ENCODE data around the gene HOXB9. TPM values are rescaled to one million over a fixed set of nuclear protein-coding genes. Genes with fewer than 3 reads are reported as not detected.

The HOXB9 gene
- total RNA-seq, 2 experiments from 2014 or later: not detected

DNA sequence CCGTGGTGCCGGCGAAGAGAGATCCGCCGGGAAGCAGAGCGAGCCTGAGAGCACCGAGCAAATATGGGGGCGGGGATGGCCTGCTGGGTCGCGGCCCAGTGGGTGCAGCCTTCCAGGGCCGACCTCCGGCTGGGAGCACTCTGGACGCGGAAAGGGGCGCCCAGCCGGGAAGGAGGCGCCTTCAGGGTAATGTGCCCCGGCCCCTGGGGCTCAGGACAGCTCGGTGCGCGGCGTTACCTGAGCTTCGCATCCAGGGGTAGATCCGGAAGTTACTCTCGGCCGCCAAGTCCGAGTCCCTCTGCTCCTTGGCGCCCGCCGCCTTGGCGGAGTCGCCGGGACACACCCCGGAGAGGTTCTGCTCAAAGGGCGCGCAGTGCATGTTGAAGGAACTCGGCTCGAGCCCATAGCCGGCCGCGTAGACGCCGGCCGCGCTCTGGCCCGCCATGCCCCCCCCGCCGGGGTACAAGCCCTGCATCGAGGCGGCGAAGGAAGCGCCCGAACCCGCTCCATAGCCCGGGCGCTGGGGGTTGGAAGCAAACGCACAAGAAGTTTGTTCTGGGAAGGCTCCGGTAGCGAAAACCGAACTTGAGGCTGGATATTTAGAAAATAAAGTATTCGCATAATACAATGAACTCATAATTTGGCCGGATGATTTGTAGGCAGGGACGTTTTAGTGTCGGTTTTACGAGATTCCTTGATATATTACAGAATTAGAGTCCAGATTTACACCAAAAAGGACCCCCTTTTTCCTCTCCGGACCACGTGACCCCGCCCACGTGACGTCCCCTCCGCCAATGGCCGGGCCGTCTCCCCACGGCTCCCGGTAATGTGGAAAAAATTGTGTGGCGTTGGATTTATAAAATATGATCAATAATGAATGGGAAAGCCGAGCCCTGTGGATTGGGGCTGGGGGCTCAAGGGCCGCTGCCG is 15.6 kb downstream of the HOXB9 start, which contains the start of gene HOXB7:
Gene HOXB7, minus strand, starts transcription at position 736 of the 930 bp plus-strand sequence. Its CDS starts 99 bp downstream, at position 637.
- H3K4me1 ChIP-seq (ENCODE audit: insufficient read depth, low read length, poor library complexity, severe bottlenecking): peaks cover 31% of the 10 kb centered on the region
- intact Hi-C loops (cut with micrococcal nuclease; ENCODE audit: unreplicated experiment): no loop called here
- H3K79me2 ChIP-seq (ENCODE audit: insufficient read depth, low read depth, low read length): no peaks in the 10 kb centered on the region
- ChIA-PET CTCF (ENCODE audit: unreplicated experiment) (interaction anchor here (0.6 to 1.0 kb wide), 2 partner anchors 173 to 256 kb away, joined by 6 read pairs; no protein-coding TSS in a partner anchor), POLR2A (interaction anchor here (0.6 to 0.7 kb wide), 2 partner anchors 11 to 290 kb away, joined by 3 to 4 read pairs; no protein-coding TSS in a partner anchor)
- no peaks in the 10 kb centered on the region for H3K9me2 ChIP-seq (ENCODE audit: insufficient read depth, low read length)
- peak; percentile 79 for DNase-seq (ENCODE audit: low spot score)
- peak within 1 kb of the TSS; percentile 73 for H3K4me2 ChIP-seq (ENCODE audit: low read length)
- TF ChIP-seq, protein P1, sequence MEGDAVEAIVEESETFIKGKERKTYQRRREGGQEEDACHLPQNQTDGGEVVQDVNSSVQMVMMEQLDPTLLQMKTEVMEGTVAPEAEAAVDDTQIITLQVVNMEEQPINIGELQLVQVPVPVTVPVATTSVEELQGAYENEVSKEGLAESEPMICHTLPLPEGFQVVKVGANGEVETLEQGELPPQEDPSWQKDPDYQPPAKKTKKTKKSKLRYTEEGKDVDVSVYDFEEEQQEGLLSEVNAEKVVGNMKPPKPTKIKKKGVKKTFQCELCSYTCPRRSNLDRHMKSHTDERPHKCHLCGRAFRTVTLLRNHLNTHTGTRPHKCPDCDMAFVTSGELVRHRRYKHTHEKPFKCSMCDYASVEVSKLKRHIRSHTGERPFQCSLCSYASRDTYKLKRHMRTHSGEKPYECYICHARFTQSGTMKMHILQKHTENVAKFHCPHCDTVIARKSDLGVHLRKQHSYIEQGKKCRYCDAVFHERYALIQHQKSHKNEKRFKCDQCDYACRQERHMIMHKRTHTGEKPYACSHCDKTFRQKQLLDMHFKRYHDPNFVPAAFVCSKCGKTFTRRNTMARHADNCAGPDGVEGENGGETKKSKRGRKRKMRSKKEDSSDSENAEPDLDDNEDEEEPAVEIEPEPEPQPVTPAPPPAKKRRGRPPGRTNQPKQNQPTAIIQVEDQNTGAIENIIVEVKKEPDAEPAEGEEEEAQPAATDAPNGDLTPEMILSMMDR (conservative IDR thresholded peaks at IDR 0.05; ENCODE audit: low read length): no peak
- no peak for TF ChIP-seq EZH2phosphoT487 (IDR thresholded peaks at IDR 0.05; ENCODE audit: borderline replicate concordance, low read depth, low read length)
- H3K27ac ChIP-seq (ENCODE audit: low read depth, low read length, poor library complexity, severe bottlenecking): peak within 1 kb of the TSS; percentile 32
- H3K36me3 ChIP-seq (ENCODE audit: insufficient read depth, low read length): no peaks in the 10 kb centered on the region
- no peaks in the 10 kb centered on the region for H4K20me1 ChIP-seq (ENCODE audit: insufficient read depth, low read length)
- BruUV-seq (replicated peaks): TSS peak; percentile 79
- peak within 1 kb of the TSS; percentile 72 for H3K4me3 ChIP-seq (ENCODE audit: low read depth, low read length, poor library complexity, severe bottlenecking)
- H3K9me3 ChIP-seq (ENCODE audit: low read length): no peaks in the 10 kb centered on the region
- peak within 1 kb of the TSS; percentile 96 for H2AFZ ChIP-seq (ENCODE audit: low read length)

GRCh38 chr17:48609759-48610281 is 16.3 kb downstream of the HOXB9 start:
- Histone ChIP-seq H3K9me3 (ENCODE audit: low read length) (no peaks in the 10 kb centered on the region), H4K20me1 (ENCODE audit: insufficient read depth, low read length) (no peaks in the 10 kb centered on the region), H3K9me2 (ENCODE audit: insufficient read depth, low read length) (no peaks in the 10 kb centered on the region), H3K4me1 (ENCODE audit: insufficient read depth, low read length, poor library complexity, severe bottlenecking) (peaks cover 31% of the 10 kb centered on the region), H3K27ac (ENCODE audit: low read depth, low read length, poor library complexity, severe bottlenecking) (no peak overlapping the region), H3K36me3 (ENCODE audit: insufficient read depth, low read length) (no peaks in the 10 kb centered on the region), H2AFZ (ENCODE audit: low read length) (peak overlapping the region; percentile 96; the same call in 1 of the 2 replicates), H3K4me3 (ENCODE audit: low read depth, low read length, poor library complexity, severe bottlenecking) (peak overlapping the region; percentile 72), H3K4me2 (ENCODE audit: low read length) (peak overlapping the region; percentile 73), H3K79me2 (ENCODE audit: insufficient read depth, low read depth, low read length) (no peaks in the 10 kb centered on the region)
- ChIA-PET CTCF (ENCODE audit: unreplicated experiment) (interaction anchor here (0.6 to 1.0 kb wide), 2 partner anchors 173 to 257 kb away, joined by 6 read pairs; no protein-coding TSS in a partner anchor), POLR2A (interaction anchor here (0.6 to 0.7 kb wide), 2 partner anchors 10 to 289 kb away, joined by 3 to 4 read pairs; no protein-coding TSS in a partner anchor)
- no peak for TF ChIP-seq EZH2phosphoT487 (IDR thresholded peaks at IDR 0.05; ENCODE audit: borderline replicate concordance, low read depth, low read length)
- intact Hi-C loops (cut with micrococcal nuclease; ENCODE audit: unreplicated experiment): no loop called here
- BruUV-seq (replicated peaks): no TSS peak
- DNase-seq (ENCODE audit: low spot score): no peak

DNA sequence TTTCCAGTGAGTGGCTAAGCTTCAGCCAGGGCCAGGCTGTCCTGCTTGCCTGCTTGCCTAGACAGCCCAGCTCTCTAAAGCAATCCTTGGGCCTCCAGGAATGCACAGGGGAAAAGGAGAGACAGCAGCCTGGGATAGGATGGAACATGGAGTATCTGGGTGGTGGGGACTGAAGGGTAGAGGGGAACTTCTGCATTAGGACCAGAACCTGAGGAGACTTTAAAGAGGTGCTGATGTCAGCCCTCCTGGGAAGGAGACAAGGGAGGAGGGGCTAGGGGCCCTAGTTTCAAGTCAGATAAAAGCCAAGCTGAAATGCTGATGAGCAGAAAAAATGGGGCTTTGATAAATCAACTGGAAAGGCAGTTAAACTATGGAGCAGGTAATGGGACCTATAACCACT is 17.1 kb downstream of the HOXB9 start:
- Histone ChIP-seq H3K9me3 (ENCODE audit: low read length) (no peaks in the 10 kb centered on the region), H4K20me1 (ENCODE audit: insufficient read depth, low read length) (no peaks in the 10 kb centered on the region), H3K27ac (ENCODE audit: low read depth, low read length, poor library complexity, severe bottlenecking) (no peak overlapping the region), H3K4me2 (ENCODE audit: low read length) (peak overlapping the region; percentile 73), H3K4me3 (ENCODE audit: low read depth, low read length, poor library complexity, severe bottlenecking) (no peak overlapping the region), H3K36me3 (ENCODE audit: insufficient read depth, low read length) (no peaks in the 10 kb centered on the region), H2AFZ (ENCODE audit: low read length) (no peak overlapping the region), H3K79me2 (ENCODE audit: insufficient read depth, low read depth, low read length) (no peaks in the 10 kb centered on the region), H3K9me2 (ENCODE audit: insufficient read depth, low read length) (no peaks in the 10 kb centered on the region), H3K4me1 (ENCODE audit: insufficient read depth, low read length, poor library complexity, severe bottlenecking) (peaks cover 31% of the 10 kb centered on the region)
- intact Hi-C loops (cut with micrococcal nuclease; ENCODE audit: unreplicated experiment): no loop called here
- POLR2A ChIA-PET: no interaction called here
- no TSS peak for BruUV-seq (replicated peaks)
- TF ChIP-seq, protein P1 (conservative IDR thresholded peaks at IDR 0.05; ENCODE audit: low read length): no peak
- no peak for TF ChIP-seq EZH2phosphoT487 (IDR thresholded peaks at IDR 0.05; ENCODE audit: borderline replicate concordance, low read depth, low read length)
- no peak for DNase-seq (ENCODE audit: low spot score)
- CTCF ChIA-PET (ENCODE audit: unreplicated experiment): interaction anchor here (1.0 kb wide), 1 partner anchor 172 kb away, joined by 6 read pairs; no protein-coding TSS in a partner anchor
